NCI-H2081 (cell line): Measurements from ENCODE around the gene DIO1.
A peak's percentile ranks its signal among the peaks of the same experiment; 100 is the strongest.

Experiments
- DNase-seq, 2 experiments: peaks; one replicate each; lab custom pipeline; 2025; lab: John Stamatoyannopoulos, UW

The DIO1 gene

DNA sequence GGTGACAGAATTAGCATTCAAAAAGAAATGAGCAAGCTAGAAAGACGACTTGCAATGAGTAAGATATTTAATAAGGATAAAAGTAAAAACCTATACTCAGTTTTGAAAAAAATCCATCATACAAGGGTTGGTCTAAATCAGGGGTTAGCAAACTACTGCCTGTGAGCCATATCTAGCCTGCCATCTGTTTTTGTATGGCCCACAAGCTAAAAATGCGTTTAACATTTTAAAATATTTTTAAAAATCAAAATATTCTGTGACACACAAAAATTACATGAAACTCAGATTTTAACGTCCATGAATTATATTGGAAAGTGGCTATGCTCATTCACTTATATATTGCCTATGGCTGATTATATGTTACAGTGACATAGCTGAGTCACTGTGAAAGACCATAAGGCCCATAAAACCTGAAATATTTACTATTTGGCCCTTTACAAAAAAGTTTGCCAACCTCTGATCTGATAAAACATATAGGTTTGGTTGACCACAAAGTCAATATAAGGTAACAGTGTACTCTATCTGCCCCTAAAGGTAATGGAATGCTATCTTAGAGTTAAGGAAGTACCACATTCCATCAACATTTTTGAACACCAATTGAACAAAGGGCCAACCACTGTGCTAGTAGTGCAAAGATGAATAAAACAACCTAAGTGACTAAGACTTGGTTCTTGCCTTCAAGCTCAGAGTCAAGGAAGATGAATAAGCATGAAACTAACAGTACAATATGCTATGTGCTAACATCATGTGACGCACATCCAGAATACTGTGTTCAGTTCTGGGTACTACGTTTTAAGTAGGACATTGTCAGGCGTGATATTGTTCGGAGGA lies 48.4 kb downstream of the DIO1 start:
- DNase-seq = no peak

GRCh38 chr1:53943090-53943489 lies 49.1 kb downstream of the DIO1 start:
- no peak for DNase-seq

- no peak for DNase-seq
Observed at GRCh38 chr1:53943490-53944043, 49.6 kb downstream of the DIO1 start.

DNA sequence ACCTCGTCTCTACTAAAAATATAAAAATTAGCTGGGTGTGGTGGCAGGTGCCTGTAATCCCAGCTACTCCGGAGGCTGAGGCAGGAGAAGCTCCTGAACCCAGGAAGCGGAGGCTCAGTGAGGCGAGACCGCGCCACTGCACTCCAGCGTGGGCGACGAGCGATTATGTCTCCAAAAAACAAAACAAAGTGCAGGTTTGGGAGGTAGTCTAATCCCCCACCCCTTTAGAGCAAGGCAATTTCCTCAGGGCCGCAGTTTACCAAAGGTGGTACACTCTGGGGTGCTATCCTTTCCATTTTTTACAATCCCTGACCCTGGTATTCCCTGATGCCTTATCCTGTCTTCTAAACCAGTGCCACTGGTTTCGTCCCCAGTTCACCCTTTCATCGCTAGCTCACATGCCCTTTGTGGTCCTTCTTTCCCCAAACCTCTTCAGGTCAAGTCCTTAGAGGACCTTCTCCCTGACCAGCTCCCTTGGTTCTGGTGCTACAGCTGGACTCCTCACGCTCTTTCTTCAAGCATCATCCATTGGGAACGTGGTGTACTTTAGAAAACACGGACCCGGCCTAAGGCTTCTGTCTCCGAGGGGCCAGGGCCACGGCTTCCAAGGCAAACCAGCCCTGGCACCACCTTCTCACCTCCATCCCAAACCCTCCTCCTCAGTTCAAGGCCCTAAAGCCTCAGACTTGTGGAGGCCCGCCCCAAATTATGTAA lies 50.6 kb downstream of the DIO1 start:
- DNase-seq = no peak

DNA sequence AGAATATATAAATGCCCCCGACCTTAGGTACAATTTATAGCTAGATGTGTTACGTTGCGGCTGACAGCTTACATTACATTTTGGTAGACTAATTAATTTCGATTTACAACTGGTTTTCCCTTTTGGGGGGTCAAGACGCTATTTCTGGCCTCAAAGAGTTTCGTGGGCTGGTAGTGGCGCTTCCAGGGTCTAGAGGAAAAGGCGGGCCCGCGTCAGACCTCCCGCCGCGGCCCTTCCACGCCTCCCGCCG lies 51.1 kb downstream of the DIO1 start:
- no peak for DNase-seq

GRCh38 chr1:53945433-53946251 lies 51.7 kb downstream of the DIO1 start, which contains the start of gene IFT25:
TSS of gene IFT25 (minus strand) at chr1:53945699. CDS start at chr1:53940082, 5,617 bp downstream.
- DNase-seq = peak; percentile 88 to 93

- DNase-seq = peak; percentile 88 to 89
Observed at GRCh38 chr1:53946252-53947171, 52.5 kb downstream of the DIO1 start, which contains the start of gene LRRC42. TSS of gene LRRC42 (plus strand) at chr1:53946350. CDS start at chr1:53952000, 5,650 bp downstream.

DNA sequence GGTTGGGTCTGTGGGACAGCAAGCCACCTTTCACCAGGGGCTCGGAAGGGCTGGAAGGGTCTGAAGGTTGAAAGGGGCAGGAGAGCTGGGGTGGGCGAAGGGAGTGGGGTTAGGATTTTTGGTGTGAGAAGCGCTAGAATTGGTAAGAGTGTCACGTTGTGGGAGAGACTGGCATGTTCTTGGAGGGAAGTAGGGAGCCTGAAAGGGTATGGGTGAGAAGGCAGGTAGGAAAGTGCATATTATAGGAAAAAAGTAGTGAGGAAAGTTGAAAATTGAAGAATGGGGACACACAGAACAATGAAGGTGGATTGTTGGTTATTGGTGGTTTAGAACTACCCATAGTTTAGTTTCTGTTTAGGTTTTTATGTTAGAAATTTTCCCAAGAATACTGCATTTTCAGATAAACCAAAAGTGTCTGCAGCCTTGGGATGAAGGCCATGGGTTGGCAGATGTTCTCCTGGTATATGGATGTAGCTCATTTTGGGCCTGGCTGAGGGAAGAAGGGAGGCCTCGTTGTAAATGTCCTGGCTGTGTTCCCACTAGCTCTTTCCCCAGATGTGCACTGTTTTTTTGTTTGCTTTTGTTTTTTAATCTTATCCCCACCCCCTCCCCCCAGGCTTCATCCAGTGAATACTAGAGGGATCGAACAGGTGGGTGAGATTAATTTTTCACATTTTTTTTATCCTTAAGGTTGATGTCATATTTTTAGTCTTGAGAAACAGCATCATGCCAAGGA lies 53.4 kb downstream of the DIO1 start:
- DNase-seq = no peak

GRCh38 chr1:53948291-53948690 lies 54.3 kb downstream of the DIO1 start:
- DNase-seq = no peak

GRCh38 chr1:53949023-53949990 lies 55.3 kb downstream of the DIO1 start:
- DNase-seq = peak; percentile 43 to 54

- DNase-seq = no peak
Observed at GRCh38 chr1:53951697-53952096, 57.7 kb downstream of the DIO1 start.

DNA sequence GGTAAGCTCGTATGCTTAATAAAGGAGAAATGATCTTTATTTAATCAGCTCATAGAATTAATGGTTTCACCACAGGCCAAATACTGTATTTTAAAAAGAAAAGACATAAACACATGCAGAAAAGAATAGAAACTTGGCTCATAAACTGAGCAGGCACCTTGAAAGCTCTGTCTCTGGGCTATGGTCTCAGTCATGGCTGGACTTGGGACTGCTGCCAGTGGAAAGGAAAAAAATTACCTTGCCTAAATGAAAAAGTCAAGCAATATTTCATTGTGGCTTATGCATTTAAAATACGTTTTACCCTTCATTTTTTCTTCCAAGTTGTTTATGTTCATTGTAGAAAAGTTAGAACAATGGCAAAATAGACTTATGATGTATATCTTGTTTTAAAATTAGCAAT lies 60.1 kb downstream of the DIO1 start:
- no peak for DNase-seq

- peak; percentile 76 to 89 for DNase-seq
Observed at GRCh38 chr1:53956308-53957168, 62.6 kb downstream of the DIO1 start.

DNA sequence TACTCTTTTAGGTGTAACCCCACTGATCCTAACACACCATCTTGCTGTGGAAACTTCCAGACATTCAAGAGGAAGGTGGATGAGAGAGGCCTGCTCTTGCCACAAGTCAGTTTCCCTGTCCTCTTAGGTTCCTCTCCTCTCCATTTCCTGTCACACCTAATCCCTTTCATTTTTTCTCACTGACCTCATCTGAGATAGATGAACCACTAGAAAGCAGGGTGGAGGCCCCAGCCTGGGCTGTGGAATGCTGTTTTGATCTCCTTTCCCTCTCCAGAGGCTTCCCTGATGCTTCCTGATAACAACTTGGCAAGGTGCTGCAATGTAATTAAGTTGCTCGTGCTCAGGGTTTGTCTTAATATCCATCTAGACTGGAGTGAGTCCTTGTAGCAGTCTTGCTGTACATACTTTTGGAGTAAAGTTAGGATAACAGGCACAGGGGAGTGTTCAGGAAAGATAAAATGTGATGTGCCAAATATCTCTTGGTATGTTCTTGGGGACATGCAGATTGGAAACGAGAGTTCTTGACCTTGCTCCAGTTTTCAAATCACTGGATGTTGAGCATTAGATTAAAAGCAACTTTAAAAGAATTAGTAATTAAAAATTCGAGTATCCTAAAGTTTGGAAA lies 63.3 kb downstream of the DIO1 start:
- peak in 1 of 2 experiments; percentile 46 for DNase-seq

DNA sequence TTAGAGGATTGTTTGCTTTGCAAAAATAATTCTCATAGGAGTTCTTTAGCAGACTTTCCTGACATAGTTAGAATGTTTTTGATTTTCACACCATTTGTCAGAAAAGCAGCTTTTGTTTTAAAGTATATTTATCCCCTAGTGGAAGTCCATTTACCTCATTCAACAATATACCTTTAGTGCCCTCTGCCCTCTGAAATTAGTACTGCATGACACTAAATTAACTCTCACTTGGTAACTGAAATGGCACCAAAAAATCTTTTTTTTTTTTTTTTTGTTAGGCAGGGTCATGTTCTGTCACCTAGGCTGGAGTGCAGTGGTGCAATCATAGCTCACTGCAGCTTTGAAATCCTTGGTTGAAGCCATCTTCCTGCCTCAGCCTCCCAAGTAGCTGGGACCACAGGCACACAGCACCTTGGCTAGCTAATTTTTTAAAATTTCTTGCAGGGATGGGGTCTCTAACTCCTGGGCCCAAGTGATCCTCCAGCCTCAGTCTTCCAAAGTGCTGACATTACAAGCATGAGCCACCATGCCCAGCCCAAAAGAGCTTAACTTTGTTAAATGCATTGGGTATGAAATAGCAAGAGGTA lies 65.8 kb downstream of the DIO1 start:
- peak in 1 of 2 experiments; percentile 15 for DNase-seq
